GM21367 (cell line): ENCODE results near the gene FBXW4.

Experiments
- ATAC-seq: cut with Tn5 transposase; IDR thresholded peaks from one replicate; pipeline ENCODE4 v1.9.1; 2021; ENCODE audit not compliant: unreplicated experiment

FBXW4 gene

GRCh38 chr10:101696632-101697031, 1.7 kb upstream of the FBXW4 start:
- ATAC-seq: no peak

GRCh38 chr10:101695404-101695890, 477 bp upstream of the FBXW4 start:
- ATAC-seq: no peak

DNA sequence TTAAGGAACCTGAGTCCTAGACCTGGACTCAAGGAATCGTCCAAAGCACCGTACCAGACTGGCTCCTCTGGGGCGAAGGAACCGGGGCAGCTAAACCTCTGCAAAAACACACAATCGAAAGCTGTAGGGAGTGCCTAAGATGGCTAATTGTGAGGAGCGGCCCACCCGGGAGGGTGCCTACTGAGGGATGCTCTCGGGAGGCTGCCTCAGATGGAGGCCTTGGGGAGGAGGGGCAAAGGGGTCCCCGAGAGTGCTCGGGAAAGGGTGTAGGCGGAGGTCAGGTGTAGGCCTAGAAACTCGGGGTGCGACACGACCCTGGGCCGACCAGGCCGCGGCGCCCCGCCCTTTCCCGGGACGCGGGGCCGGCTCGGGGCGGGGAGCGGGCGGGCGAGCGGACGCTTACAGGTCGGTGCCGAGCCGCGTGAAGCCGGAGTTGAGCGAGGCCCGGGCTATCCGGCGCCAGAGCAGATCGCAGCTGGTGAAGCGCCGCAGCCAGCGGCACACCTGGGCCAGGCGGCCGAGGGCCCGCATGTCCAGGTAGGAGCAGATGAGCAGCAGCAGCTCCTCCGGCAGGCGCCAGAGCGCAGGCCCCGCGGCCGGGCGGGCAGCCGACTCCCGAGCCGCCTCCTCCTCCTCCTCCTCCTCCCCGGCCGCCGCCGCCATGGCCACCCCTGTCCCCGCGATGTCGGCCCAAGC, 844 bp downstream of the FBXW4 start:
- ATAC-seq: peak; percentile 65

DNA sequence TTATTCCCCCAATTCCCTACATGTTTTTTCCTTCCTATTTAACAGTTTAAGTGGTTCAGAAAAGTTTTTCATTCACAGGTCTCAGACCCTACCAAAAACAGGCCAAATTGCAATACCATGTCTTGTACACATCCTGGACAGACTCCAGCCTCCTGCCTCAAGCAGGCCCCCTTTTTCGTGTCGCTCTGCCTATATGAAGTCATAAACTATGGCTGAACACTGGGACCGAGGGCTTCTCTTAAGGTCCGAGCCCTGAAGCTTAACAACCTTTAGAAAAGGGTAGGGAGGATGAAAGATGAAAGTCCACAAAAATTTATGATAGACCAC, 1.4 kb downstream of the FBXW4 start:
- ATAC-seq: peak; percentile 20

- ATAC-seq: no peak
Observed at GRCh38 chr10:101691081-101691480, 3.9 kb downstream of the FBXW4 start.

- no peak for ATAC-seq
Observed at GRCh38 chr10:101690461-101690860, 4.5 kb downstream of the FBXW4 start.

DNA sequence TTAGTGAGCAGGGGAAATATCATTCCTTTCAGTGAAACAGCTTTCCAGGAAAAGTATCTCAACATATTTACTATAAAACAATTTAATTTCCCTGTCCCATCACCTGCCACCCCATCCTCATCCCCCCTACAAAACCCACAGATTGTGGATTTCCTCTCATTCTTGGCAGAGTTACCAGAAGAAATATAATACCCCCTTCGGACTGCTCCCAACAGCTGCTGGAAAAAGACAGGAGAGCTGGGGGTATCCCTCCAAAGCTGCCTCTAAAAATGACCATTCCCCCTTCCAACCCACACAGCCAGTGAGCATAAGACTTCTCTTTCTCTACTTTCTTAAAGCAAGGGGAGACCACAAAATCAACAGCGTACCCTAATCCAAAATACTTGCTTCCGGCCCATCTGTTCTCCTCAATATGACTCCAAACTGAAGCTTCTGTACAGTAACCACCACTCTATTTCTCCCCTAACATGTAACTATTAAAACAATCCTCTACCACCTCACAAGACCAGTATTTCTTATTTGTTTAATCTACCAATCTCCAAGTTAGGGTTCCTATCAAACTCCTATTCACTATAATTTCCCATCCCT, 7.8 kb downstream of the FBXW4 start:
- no peak for ATAC-seq

DNA sequence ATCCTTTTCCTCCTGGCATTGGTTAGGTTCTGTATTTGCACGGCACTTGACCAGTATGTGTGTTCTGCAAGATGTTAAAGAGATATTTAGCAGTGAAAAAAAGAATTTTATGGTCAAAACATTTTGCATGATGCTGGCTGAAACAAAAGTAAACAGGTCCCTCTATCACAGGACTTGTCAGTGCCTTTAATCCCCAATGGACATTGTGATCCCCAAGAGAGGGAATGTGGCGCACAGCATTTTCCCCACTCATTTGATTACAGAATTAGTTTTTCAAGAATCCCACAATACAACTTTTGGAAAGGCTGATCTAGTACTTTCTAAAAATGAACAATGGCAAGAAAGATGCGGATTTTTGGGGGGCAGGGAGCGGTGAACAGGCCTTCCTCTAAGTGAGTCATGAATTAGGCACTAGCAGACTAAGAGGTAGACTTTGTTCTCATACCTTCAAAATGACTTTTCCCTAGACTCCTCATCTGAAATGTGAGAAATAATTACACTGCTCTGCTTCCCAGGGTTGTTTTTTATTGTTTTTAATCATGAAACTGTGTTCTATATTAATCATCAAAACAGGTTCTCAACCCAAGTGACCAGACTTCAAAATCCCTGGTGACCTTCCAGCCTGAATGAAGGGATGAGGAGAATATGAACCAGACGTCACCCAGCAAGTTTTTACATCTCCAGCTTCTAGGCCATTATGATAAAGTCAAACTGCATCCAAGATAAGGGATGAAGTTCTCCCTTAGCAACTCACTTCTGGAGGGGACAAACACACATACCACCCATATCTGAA, 8.6 kb downstream of the FBXW4 start:
- ATAC-seq: no peak

DNA sequence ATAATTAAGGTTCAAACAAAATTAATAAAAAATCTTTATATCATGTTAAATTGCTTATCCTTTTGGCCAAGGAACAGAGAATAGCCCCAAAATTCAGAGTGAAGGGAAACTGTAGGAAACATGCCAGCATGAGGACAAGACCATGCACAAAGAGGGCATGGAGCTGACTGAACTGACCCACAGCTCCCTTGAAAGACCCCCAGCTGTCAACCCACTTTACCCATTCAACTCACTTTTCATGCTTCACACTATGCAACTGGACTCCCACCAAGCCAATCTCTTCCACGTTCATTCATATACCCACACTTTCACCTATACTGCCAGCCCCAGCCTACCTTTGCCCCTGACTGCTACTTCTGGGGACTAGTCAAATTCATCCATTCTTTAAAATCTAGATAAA, 10.2 kb downstream of the FBXW4 start:
- ATAC-seq: no peak

DNA sequence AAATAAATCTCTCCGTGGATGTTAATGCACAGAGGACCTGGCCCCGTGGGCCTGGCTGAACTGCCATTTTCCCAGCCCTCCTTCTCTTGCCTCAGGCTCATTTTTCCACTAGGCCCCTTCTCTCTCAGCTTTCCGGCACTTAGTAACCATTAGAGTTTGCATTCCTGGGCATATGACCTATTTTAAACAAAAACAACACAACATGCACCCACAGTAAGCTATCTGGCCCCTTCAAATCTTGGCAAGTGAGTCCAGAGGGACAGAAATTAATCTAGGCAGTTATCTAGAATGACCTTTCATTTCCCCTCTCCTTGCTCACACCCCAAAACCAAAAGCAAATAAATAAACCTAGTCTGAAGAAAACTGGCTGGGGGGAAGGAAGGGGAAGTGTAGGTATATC, 11.7 kb downstream of the FBXW4 start:
- ATAC-seq: no peak

DNA sequence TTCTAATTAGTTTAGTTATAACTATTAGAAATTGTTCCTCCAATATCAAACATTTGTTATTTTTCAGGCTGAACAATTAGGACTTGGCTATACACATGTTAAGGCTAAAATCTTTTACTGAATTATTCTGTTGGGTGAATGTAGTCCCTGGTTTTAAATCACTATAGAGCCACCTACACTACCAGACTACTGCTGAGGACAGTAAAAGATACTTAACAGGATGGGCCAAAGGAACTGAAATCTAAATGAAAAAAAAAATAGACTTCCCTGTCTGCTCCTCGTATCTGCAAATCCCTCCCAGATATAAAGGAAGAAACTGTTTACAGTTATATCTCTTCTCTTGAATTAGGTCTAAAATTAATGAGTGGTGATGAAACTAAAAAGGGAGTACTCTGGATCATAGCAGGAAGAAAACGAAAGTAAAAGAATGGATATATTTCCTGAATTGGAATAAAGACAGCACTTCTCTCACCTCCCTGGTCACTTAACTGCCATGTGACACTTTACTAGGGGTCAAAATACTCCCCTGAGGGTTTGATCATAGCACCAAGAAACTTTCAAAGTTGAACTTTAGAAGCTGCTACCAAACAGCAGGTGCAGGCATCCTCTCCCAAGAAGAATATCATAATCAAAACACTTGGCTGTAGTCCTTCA, 12.7 kb downstream of the FBXW4 start:
- no peak for ATAC-seq

- no peak for ATAC-seq
Observed at GRCh38 chr10:101676565-101676964, 18.4 kb downstream of the FBXW4 start.

DNA sequence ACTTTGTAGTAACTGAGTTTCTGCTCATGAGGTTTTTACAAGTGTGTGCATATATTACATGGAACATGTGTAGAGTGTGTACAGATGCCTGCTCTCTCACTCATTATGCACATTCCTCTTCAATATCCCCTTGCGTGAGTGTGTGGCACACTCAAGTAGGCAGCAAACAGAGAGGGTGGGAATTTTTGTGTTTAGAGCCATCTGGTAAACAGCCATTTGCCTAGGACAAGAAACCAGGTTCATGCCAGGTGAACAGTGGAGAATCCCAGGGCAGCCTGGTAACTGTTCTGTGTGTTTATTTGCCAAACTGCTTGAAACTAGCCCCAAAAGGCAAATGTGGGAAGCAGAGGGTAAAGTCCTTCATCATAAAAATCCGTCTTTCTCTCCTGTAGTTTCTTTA, 19.9 kb downstream of the FBXW4 start:
- ATAC-seq: no peak

- ATAC-seq: no peak
Observed at GRCh38 chr10:101672536-101672935, 22.4 kb downstream of the FBXW4 start.

GRCh38 chr10:101671453-101671852, 23.5 kb downstream of the FBXW4 start:
- ATAC-seq: peak; percentile 72

DNA sequence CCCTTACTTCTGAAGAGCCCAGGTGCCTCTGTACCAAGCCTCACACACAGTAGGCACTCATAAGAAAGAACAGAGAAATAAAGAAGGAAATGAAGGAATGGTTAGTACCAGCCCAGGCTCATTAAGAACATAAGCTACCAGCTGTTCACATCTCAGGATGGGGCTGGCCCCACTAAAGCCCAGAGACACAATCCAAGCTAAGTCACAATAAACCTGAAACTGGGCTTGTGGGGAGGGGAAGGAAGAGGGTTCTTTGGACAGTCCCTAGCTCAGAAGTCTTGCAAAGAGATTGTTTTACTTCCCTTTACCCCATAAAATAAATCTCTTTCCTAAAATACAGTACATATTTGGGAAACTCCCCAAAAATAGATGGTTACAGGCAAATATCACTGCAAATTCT, 24.3 kb downstream of the FBXW4 start:
- ATAC-seq: no peak

DNA sequence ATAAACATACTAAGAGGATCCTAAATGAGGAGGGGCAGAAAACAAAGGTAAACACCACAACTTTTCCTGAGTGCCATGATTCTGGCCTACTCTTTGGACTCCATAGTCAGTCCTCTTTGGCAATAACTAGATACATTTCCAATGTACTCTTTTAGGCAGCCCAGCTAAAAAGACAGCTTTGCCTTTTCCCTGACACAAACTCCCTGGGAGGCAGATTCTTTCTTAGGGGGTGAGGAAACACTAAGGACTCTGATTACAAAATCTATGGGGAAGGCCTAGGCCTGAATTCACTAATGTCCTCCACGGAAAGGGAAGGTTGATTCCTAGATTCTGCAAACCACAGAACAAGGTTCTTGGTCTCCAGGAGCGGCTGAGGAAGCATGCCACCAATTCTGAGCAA, 25.8 kb downstream of the FBXW4 start:
- ATAC-seq: no peak

- no peak for ATAC-seq
Observed at GRCh38 chr10:101668566-101668965, 26.4 kb downstream of the FBXW4 start.

GRCh38 chr10:101666083-101666482, 28.9 kb downstream of the FBXW4 start:
- ATAC-seq: no peak

GRCh38 chr10:101663097-101663496, 31.9 kb downstream of the FBXW4 start:
- no peak for ATAC-seq

DNA sequence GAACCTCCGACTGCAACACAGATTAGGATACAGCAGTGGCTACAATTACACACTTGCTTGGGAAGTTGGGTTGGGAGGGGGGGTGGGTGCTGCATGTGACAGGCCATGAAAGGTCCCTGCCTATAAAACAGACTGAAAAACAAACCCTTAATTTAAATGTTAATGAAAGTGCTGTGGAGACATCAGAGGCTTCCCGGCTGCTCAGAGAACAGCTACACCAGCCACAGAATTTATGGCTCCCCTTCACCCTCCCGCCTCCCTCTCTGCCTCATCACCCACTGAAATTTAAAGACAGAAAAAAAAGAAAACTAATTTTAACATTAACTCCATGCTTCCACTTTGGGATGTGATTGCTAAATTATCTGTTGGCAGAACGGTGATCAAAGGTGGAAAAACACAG, 34.7 kb downstream of the FBXW4 start:
- no peak for ATAC-seq

GRCh38 chr10:101658975-101659374, 36.0 kb downstream of the FBXW4 start:
- ATAC-seq: no peak
